CD4-positive, alpha-beta T cell treated with Interleukin-10 for 1 hour (primary cell): Measurements from ENCODE around the gene PCCA.
A peak's percentile ranks its signal among the peaks of the same experiment; 100 is the strongest.
"Not testable (repeated sequence)": the region's sequence is repeated elsewhere in the genome, so short reads cannot be mapped to it uniquely, and the experiment has no call there.

Experiments
- DNase-seq: peaks from one replicate; pipeline ENCODE4 v3.0.0-alpha.2; 2020

Gene PCCA

DNA sequence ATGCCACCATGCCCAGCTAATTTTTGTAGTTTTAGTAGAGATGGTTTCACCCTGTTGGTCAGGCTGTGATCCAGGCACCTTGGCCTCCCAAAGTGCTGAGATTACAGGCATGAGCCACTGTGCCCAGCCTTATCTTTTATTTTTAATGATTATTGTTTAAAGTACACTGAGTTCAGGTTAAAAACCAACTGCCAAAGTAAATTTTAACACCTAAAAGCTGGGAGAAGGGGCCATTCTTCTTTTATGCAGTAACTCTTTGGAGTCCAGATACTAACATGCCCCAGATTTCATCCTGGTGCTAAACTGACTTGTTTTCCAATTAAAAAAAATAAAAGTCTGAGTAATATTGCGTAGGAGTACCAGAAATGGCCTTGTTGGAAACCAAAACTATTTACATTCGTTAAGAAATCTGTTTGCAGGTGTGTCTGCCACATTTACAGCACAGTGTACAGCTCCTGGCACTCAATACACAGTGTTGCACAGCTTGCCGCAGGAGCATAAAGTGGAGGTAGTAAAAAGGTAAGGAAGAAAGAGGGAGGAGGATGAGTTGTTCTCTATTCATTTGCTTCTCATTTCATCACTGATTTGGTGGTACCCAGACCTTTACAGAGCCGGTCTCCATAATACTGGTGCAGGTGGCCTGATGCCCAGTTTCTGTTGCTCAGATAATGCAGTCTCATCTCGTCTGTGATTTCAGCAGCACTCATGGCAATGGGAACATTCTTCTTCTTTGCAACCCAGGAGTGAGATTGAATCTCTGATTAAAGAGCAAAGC is 108.9 kb downstream of the PCCA start:
- DNase-seq = no peak

DNA sequence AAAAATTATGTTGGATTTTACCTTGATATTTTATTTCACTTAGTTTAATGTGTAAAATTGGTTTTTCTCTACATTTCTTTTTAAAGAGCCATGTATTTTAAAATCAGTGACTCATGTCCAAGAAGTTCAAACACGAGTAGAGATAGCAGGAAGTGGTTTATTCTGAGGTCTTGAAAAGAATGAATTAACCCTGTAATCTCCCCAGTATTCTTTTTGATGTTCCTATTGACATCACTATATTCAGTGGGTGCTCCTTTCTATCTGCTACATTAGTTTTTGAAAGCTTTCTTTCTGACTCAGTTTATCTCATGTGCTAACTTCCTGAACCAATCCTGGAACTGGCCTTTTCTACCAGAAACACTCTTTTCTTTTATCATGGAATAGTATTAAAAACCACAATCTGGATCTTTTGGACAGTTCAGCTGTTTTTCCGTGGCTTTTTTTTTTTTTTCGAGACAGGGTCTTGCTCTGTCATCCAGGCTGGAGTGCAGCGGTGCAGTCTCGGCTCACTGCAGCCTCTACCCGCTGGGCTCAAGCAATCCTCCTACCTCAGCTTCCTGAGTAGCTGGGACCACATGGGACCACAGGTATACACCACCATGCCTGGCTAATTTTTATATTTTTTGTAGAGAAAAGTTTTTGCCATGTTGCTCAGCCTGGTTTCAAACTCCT is 114.9 kb downstream of the PCCA start:
- peak; percentile 36 for DNase-seq

DNA sequence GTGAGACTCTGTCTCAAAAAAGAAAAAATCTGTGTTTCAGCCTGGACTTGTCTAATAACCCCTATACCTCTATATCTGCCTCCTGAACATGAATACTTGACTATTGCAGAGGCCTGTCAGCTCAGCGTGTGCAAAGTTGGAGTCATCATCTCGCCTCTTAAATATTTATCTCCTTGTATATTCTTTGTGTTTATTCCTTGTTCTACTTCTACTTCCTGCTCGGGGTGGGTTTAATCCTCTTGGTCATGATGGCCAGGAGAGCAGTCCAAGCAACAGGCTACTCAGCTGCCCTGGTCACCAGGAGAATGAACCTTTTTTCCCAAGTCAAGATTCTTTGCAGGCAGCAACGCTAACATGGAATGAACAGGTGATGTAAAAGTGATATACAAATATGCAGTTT is 119.1 kb downstream of the PCCA start:
- DNase-seq = no peak

DNA sequence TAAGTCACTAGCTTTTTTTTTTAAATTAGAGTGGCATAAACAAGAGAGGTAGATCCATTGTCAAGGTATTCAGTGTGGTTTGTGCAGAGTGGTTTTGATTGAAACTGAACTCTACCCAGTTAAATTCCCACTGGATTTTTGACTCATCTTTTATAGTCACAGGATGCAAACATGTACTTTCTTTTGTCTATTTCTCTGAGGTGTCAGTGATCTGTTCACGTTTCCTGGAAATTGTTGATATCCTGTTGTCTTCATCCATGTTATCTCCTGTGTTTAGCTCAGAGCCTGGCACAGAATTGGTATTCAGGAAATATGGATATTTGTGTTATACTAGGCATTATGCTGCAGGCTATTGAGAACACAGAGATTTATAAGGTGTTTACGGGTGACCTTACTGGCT is 119.7 kb downstream of the PCCA start:
- DNase-seq = no peak

- no peak for DNase-seq
These were observed 121.2 kb downstream of the PCCA start for GRCh38 chr13:100209857-100210825.

DNA sequence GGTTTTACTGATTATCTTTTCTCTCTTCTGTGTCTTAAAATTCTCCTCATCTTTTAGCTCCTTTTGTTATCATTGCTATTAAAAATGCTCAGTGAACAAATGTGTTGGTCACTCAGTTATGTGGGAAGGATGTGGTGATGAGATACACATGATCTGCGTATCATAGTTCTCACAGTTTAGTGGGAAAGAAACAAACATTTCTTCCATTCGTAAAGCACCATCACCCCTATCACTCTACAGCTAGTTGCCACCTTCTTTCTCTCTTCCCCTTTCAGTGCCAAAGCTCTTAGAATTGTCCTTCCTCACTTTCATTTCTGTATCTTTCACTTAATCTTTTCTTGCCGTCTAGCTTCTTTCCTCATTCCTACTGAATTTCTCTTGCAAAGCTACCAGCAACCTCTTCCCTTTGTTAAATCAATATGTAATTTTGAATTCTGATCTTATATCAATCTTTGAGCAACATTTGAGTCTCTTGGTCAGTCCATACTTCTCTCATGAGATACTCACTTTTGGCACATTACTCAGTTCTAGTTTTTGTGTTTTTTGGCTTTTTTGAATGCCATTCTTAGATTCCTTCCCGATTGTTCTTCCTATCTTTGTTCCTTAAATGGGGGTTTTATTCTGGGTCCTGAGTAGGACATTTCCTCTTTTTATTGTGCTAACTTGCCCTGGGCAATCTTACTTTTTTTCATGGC is 122.3 kb downstream of the PCCA start:
- DNase-seq = no peak

DNA sequence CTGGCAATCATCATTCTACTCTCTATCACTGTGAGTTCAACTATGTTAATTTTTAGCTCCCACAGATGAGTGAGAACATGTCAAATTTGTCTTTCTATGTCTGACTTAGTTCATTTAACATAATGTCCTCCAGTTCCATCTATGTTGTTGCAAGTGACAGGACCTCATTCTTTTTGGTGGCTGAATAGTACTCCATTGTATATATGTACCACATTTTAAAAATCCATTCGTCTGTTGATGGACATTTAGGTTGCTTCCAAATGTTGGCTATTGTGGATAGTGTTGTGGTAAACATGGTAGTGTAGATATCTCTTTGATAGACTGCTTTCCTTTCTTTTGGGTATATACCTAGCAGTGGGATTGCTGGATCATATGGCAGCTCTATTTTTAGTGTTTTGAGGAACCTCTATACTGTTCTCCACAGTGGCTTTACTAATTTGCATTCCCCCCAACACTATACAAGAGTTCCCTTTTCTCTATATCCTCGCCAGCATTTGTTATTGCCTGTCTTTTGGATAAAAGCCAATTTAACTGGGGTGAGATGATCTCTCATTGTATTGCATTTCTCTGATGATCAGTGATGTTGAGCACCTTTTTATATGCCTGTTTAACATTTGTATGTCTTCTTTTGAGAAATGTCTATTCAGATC is 124.1 kb downstream of the PCCA start:
- DNase-seq = no peak

- DNase-seq = no peak
These were observed 124.7 kb downstream of the PCCA start for GRCh38 chr13:100213576-100213975.

DNA sequence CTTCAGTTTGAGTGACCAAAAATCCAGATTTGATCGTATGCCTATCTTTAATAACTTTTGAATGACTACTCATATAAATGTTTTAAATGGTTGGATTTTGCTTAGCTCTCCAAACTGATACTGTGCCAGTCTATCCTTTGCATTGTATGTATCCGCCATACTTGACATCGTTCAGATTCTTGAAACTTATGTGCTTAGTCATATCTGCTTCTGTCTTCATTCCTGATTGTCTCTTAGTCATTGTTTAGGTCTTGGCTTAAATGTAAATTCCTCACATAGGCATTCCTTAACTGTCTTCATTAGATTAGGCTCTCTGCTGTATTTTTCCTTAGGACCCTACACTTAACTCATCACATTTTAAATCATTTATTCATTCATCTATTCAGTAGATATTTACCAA is 126.0 kb downstream of the PCCA start:
- DNase-seq = no peak

DNA sequence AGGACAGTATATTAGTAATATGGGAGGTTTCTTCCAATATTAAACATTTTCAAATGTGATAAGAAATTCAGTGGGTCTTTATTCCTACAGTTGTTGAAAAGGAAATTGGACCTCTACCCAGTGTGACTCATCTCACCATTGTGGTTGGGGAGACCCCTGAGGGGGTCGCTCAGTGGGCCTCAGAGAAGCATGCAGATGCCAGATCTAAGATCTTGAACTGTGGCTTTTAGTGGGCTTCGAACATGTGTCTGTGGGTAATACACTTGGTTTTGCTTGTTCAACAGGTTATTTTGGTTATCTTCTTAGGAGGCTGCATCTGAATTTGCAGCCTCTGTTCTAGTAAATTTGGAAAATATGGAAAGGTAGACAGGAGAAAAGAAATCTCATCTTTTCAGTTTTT is 132.3 kb downstream of the PCCA start:
- no peak for DNase-seq

DNA sequence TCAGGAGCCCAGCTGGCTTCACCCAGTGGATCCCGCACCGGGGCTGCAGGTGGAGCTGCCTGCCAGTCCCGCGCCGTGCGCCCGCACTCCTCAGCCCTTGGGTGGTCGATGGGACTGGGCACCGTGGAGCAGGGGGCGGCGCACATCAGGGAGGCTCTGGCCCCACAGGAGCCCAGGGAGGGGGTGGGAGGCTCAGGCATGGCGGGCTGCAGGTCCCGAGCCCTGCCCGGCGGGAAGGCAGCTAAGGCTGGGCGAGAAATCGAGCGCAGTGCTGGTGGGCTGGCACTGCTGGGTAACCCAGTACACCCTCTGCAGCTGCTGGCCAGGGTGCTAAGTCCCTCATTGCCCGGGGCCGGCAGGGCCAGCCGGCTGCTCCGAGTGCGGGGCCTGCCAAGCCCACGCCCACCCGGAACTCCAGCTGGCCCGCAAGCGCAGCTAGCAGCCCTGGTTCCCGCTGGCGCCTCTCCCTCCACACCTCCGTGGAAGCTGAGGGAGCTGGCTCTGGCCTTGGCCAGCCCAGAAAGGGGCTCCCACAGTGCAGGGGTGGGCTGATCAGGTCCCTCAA is 135.2 kb downstream of the PCCA start:
- DNase-seq = not testable (repeated sequence)

DNA sequence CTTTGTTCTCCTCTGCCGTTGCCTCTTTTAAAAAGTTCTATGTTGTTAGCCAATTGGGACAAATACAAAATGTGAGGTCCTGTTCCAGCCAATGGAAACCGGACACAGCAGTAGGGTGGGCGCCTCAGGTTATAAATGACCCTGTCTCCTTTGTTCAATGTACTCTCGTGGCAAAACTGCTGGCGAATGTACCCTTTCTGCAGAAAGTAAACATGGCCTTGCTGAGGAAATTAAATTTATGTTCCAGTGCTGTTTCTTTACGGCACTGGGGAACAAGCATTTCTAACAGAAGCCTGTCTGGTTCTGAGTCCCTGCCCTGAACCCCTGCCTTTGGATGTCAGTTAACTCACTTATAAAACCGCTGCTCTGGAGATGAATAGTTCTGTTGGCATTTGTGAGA is 140.7 kb downstream of the PCCA start:
- DNase-seq = no peak

GRCh38 chr13:100230769-100231149 is 141.9 kb downstream of the PCCA start:
- DNase-seq = no peak

DNA sequence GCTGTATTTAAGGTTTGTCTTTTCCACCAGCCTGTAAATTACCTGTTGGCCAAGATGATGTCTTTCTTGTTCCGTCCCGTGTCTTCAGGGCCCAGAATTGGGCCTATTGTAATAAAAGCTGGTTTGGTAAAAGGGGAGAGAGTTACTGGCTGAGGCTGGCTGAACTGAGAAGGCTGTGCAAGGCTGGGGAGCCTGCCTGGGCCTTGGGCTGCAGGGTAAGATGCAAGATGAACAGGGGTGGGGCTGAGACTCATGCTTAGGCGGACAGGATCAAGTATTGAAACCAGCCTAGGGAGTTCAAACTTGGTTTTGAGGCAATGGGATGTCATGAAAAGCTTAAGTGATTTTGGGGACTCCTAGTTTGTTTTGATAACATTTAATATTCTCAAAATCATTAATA is 142.3 kb downstream of the PCCA start:
- DNase-seq = no peak

- DNase-seq = no peak
These were observed 145.1 kb downstream of the PCCA start for GRCh38 chr13:100234006-100234405.

DNA sequence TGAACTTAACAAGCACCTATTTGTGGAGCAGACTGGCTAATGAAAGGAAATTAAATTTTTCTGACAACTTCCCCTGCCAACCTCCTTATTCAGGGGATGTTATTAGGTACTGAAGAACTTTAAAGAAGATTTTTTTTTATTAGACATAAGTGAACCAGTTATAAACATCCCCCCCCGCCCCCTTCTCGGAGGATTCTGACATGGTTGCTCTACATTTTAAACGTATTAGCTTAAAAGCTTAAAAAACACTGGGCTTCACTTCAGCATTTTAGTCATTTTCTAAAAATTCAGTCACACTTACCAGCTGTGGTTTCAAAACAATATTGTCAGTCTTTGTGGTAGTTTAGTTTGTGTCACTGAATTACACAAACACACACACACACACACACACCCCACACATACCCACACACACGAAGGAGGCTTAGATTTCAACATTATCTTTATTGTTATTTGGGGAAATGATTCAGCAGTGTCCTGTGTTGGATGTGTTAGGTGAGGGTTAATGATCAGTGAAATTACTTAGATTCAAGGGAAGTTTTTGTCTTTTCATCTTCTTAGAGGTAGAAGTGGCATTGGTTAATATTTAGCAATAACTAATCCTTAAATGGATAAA is 145.7 kb downstream of the PCCA start:
- DNase-seq = no peak

DNA sequence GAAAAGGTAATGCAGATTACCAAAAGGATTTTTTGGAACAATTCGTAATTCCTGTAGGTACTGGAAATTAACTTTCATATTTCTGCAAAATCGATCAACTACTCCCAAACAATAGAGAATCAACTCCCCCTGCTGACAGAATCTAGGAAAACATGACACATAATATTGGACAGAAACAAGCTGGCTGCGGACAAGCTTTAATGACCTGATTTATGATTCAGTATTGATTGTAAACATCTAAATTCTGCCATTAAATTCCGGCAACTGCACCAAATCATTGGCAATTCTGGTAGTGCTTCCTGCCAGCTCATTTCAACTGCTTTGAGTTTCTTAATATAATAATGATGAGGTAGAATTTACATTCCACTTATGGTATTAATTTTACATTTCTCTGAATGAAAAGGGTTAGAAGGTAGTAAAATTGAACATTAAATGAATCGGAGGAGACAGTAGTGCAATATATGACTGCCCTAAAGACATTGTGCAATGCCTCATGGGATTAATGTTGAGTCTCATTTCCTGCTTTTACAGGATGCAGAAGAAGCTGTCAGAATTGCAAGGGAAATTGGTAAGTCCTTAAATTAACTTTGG is 146.5 kb downstream of the PCCA start:
- peak; percentile 64 for DNase-seq

- DNase-seq = no peak
These were observed 151.4 kb downstream of the PCCA start for GRCh38 chr13:100240109-100240779.

GRCh38 chr13:100244431-100244830 is 155.5 kb downstream of the PCCA start:
- DNase-seq = no peak

GRCh38 chr13:100245104-100245503 is 156.2 kb downstream of the PCCA start:
- DNase-seq = no peak

GRCh38 chr13:100247937-100248336 is 159.0 kb downstream of the PCCA start:
- DNase-seq = no peak
